ENCODE results near the gene PHF21B.

- no peak for TF ChIP-seq EZH2 (IDR thresholded peaks at IDR 0.05; ENCODE audit: low read length)
- TF ChIP-seq CTCF (optimal IDR thresholded peaks at IDR 0.05 in 1 of 3, IDR thresholded peaks at IDR 0.05 in 1 of 3, conservative IDR thresholded peaks at IDR 0.05 in 1 of 3; ENCODE audit: extremely low read depth in 1 of 3, insufficient read depth in 2 of 3, low read length in 3 of 3) = no peak
Measured at GRCh38 chr22:44940130-44940529, 69.7 kb downstream of the PHF21B start.

All from keratinocyte (primary cell).